ENCODE measurements around the gene DDX50.
"Not testable (repeated sequence)": the region's sequence is repeated elsewhere in the genome, so short reads cannot be mapped to it uniquely, and the experiment has no call there.

DDX50 gene, protein sequence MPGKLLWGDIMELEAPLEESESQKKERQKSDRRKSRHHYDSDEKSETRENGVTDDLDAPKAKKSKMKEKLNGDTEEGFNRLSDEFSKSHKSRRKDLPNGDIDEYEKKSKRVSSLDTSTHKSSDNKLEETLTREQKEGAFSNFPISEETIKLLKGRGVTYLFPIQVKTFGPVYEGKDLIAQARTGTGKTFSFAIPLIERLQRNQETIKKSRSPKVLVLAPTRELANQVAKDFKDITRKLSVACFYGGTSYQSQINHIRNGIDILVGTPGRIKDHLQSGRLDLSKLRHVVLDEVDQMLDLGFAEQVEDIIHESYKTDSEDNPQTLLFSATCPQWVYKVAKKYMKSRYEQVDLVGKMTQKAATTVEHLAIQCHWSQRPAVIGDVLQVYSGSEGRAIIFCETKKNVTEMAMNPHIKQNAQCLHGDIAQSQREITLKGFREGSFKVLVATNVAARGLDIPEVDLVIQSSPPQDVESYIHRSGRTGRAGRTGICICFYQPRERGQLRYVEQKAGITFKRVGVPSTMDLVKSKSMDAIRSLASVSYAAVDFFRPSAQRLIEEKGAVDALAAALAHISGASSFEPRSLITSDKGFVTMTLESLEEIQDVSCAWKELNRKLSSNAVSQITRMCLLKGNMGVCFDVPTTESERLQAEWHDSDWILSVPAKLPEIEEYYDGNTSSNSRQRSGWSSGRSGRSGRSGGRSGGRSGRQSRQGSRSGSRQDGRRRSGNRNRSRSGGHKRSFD

DNA sequence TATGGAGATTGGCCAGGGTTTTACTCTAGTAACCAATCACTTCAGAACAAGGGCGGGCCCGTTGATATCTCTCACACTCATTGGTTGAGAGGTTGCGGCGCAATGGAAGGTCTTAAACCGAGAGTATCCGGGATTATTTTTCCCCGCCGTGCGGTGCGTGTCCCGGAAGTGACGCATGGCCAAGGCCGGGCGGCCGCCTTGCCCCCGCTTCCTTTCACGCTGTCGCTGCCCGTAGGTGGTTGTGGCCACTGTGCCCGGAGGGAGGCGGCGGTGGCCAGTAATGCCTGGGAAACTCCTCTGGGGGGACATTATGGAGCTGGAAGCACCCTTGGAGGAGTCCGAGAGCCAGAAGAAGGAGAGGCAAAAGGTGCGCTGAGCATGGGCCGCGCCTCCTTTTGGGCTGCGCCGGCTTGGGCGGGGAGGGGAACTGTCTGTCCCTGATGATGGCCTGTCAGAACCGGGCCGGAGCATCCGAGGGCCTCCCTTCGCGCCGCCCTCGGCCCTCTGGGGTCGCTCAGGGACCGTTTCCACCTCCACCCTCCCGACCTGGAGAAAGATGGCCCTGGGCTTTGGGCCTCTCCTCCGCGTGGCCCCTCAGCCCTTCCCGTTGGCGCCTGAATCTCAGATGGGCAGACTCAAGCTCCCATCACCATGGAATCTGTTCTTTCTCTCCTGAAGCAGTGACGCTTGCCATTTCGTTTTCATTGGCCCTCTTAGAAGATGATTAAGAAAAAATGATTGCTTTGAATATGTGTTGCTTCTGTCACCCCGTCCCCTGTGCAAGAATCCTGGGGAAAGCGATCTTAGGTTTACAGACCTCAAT is at the start of gene DDX50:
TSS of gene DDX50 (plus strand) at position 211 of the 823 bp plus-strand sequence. CDS start at position 281, 70 bp downstream.
- Histone ChIP-seq H3K36me3 (peaks cover under 1 to 28% (median 13%) of the 10 kb centered on the region in 11 experiments; a peak in 19 of 22 replicates), H3K4me1 (peaks cover 16 to 23% (median 20%) of the 10 kb centered on the region in 10 experiments), H3K27me3 (no peaks in the 10 kb centered on the region), H3K4me3 (peak within 1 kb of the TSS; percentile 79 to 93 (median 88)), H3K9me3 (replicated peaks in 1 of 11) (no peaks in the 10 kb centered on the region), H3K9ac (peak within 1 kb of the TSS; percentile 86 to 95 (median 93)), H3K4me2 (peak within 1 kb of the TSS; percentile 78 to 97 (median 90)), H4K20me1 (peaks cover 0 to 15% (median 0%) of the 10 kb centered on the region in 11 experiments; a peak in 2 of 22 replicates), H3K27ac (peak within 1 kb of the TSS; percentile 94 to 99 (median 97))
- no peak for TF ChIP-seq Cebpa-rat (IDR thresholded peaks at IDR 0.05)

DNA sequence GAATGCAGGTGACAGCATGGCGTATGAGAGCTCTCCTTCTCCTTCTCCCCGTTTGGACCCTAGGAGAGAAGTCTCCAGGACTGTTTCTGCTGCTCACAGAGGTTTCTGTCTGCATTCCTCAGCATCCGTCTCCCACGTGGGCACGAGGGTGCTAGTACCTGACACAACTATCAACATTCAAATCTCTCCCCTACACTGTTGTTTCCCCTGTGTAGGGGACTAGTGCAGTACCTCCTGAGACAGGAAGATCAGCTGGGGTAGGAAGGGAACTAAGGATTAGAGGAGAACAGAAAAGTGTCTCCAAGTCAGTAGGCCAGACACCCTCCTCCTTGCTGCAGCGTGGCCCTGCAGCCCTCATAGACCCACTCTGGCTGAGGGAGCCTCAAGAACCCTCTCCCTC is 44.8 kb upstream of the DDX50 start:
- H4K20me1 ChIP-seq: no peaks in the 10 kb centered on the region
- no peak overlapping the region for H3K9ac ChIP-seq
- no peak overlapping the region for H3K4me3 ChIP-seq
- H3K27ac ChIP-seq: no peak overlapping the region
- no peaks in the 10 kb centered on the region for H3K4me1 ChIP-seq
- peaks cover 22 to 43% (median 34%) of the 10 kb centered on the region in 11 experiments for H3K9me3 ChIP-seq (replicated peaks in 1 of 11)
- no peak overlapping the region for H3K4me2 ChIP-seq
- peaks cover 0 to 9% (median 0%) of the 10 kb centered on the region in 11 experiments; a peak in 2 of 22 replicates for H3K36me3 ChIP-seq
- no peak for TF ChIP-seq Cebpa-rat (IDR thresholded peaks at IDR 0.05)
- H3K27me3 ChIP-seq: no peaks in the 10 kb centered on the region

DNA sequence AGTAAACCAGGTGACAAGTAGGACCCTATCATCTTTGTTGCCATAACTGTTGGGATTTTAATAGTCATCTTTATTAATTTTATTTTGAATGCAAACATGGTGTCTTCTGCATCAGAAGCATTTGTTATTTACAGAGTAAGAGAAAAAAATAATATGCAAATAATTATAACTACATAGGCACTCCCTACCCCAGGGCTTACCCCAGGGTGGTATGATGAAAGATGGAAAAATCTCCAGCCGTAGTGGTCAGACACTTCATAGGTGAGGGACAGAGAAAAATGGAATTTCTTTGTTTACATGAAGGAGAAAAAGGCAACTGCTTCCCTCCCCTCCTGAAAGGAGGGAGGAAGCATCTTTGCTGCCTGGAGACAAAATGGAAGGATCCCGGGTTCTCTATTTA is 44.1 kb upstream of the DDX50 start:
- Histone ChIP-seq H3K4me3 (no peak overlapping the region), H3K9me3 (replicated peaks in 1 of 11) (peaks cover 26 to 45% (median 34%) of the 10 kb centered on the region in 11 experiments), H3K9ac (no peak overlapping the region), H3K4me1 (no peaks in the 10 kb centered on the region), H3K36me3 (peaks cover 0 to 12% (median 0%) of the 10 kb centered on the region in 11 experiments; a peak in 2 of 22 replicates), H3K27me3 (no peaks in the 10 kb centered on the region), H3K4me2 (no peak overlapping the region), H3K27ac (no peak overlapping the region), H4K20me1 (no peaks in the 10 kb centered on the region)
- no peak for TF ChIP-seq Cebpa-rat (IDR thresholded peaks at IDR 0.05)

- H3K9me3 ChIP-seq (replicated peaks in 1 of 11): peaks cover 49 to 66% (median 58%) of the 10 kb centered on the region in 11 experiments
- H3K4me3 ChIP-seq: no peak overlapping the region
- H3K27me3 ChIP-seq: no peaks in the 10 kb centered on the region
- H3K4me1 ChIP-seq: no peaks in the 10 kb centered on the region
- no peak for TF ChIP-seq Cebpa-rat (IDR thresholded peaks at IDR 0.05)
- H4K20me1 ChIP-seq: no peaks in the 10 kb centered on the region
- H3K4me2 ChIP-seq: no peak overlapping the region
- no peak overlapping the region for H3K9ac ChIP-seq
- peaks cover 0 to 12% (median 0%) of the 10 kb centered on the region in 11 experiments; a peak in 2 of 22 replicates for H3K36me3 ChIP-seq
- no peak overlapping the region for H3K27ac ChIP-seq
These were observed 39.9 kb upstream of the DDX50 start for GRCh38 chr10:68861253-68861652.

DNA sequence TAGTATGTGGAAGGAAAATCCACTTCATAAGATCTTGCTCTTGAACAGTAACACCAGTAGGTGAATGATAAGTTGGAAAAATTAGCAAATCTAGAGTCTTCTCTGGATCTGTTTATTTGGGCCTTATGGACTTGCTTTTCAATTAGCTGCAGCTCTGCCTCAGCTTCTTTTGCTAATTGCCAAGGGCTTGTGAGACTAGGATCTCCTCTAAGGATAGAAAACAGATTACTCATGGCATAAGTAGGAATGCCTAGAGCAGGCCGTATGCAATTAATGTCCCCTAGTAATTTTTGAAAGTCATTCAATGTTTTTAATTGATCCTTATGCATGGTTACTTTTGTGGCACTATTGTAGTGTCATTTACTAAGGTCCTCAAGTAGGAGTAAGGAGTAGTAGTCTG is 36.5 kb upstream of the DDX50 start:
- no peak overlapping the region for H3K27ac ChIP-seq

DNA sequence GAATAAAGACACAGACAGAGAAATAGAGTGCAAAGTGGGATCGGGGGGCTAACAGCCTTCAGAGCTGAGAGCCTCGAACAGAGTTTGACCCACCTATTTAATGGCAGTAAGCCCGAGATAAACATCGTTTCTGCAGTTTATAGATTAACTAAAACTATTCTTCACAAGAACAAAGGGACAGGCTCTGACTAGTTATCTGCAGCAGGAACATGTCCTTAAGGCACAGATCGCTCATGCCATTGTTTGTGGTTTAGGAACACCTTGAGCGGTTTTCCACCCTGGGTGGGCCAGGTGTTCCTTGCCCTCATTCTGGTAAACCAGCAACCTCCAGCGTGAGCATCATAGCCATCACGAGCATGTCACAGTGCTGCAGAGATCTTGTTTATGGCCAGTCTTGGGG is 32.9 kb upstream of the DDX50 start:
- not testable (repeated sequence) for H3K4me3 ChIP-seq, H4K20me1 ChIP-seq, H3K36me3 ChIP-seq, H3K27me3 ChIP-seq, H3K27ac ChIP-seq, H3K4me1 ChIP-seq, H3K9ac ChIP-seq, H3K4me2 ChIP-seq
- H3K9me3 ChIP-seq (replicated peaks in 1 of 11): peaks cover 22 to 42% (median 38%) of the 10 kb centered on the region in 11 experiments

More for the DNA sequence above, 36.5 kb upstream of the DDX50 start:
- no peak overlapping the region for H3K4me3 ChIP-seq
- no peak overlapping the region for H3K9ac ChIP-seq
- H3K9me3 ChIP-seq (replicated peaks in 1 of 11): peaks cover 58 to 78% (median 73%) of the 10 kb centered on the region in 11 experiments
- no peak overlapping the region for H3K4me2 ChIP-seq
- no peaks in the 10 kb centered on the region for H3K4me1 ChIP-seq
- no peaks in the 10 kb centered on the region for H3K27me3 ChIP-seq
- H3K36me3 ChIP-seq: peaks cover 0 to 12% (median 0%) of the 10 kb centered on the region in 11 experiments; a peak in 2 of 22 replicates
- no peaks in the 10 kb centered on the region for H4K20me1 ChIP-seq
- no peak for TF ChIP-seq Cebpa-rat (IDR thresholded peaks at IDR 0.05)

GRCh38 chr10:68869623-68870022 is 31.5 kb upstream of the DDX50 start:
- peaks cover 13 to 30% (median 27%) of the 10 kb centered on the region in 11 experiments; a peak in 20 of 22 replicates for H3K9me3 ChIP-seq (replicated peaks in 1 of 11)
- H3K27me3 ChIP-seq: no peaks in the 10 kb centered on the region
- H3K36me3 ChIP-seq: no peaks in the 10 kb centered on the region
- no peak overlapping the region for H3K4me2 ChIP-seq
- no peak overlapping the region for H3K9ac ChIP-seq
- H3K4me3 ChIP-seq: no peak overlapping the region
- no peak overlapping the region for H3K27ac ChIP-seq
- no peak for TF ChIP-seq Cebpa-rat (IDR thresholded peaks at IDR 0.05)
- H4K20me1 ChIP-seq: no peaks in the 10 kb centered on the region
- H3K4me1 ChIP-seq: no peaks in the 10 kb centered on the region

DNA sequence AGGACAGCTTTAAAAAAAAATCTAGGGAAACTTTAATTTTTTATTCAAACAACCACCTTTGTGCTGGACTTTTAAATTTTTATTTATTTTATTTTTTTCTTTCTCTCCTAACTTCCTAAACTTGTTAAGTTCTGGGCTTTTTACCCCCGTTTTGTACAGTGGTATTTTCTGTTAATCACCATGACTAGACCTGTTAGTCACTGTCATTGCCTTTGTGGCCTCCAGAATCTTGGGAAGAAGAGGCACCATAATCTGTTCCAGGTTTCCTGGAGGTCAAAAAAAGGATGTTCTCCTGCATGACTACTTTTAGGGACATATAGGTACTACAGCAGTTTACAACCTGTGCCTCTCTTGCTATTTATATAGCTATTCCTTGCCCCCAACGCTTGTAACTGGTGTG is 31.1 kb upstream of the DDX50 start:
- Histone ChIP-seq H3K4me1 (no peaks in the 10 kb centered on the region), H3K9me3 (replicated peaks in 1 of 11) (peaks cover 13 to 30% (median 27%) of the 10 kb centered on the region in 11 experiments; a peak in 20 of 22 replicates), H3K27me3 (no peaks in the 10 kb centered on the region), H3K36me3 (no peaks in the 10 kb centered on the region), H3K4me2 (no peak overlapping the region), H3K9ac (no peak overlapping the region), H3K4me3 (no peak overlapping the region), H3K27ac (no peak overlapping the region), H4K20me1 (no peaks in the 10 kb centered on the region)
- no peak for TF ChIP-seq Cebpa-rat (IDR thresholded peaks at IDR 0.05)

Measured in BLaER1 treated with 17β-estradiol and CSF1 and Interleukin-3, amounts not matched to agents 10 nM and 100 nM (cell line).